CD14-positive monocyte (primary cell): ENCODE data around the gene MTRF1. TPM values are rescaled to one million over a fixed set of nuclear protein-coding genes. Genes with fewer than 3 reads are reported as not detected.

Experiments
- DNase-seq, 3 donors: peaks; one replicate each; pipeline ENCODE4 v3.0.0-alpha.2; 2011 to 2022
- H2AFZ ChIP-seq: 2 replicates; pipeline ENCODE4 v1.6.0; 2012; ENCODE audit warnings: mild to moderate bottlenecking, low read depth, low read length, inconsistent platforms; ENCODE audit not compliant: insufficient read depth, poor library complexity, severe bottlenecking
- H3K27ac ChIP-seq, 2 donors: 1 replicate in 1 of 2; 2 replicates in 1 of 2; pipeline ENCODE4 v1.5.1; 2012 to 2013; ENCODE audit warnings: low read length in 2 of 2, control low read depth in 1 of 2, inconsistent platforms in 1 of 2, low read depth in 1 of 2, mild to moderate bottlenecking in 1 of 2
- H3K27me3 ChIP-seq, 2 donors: one replicate each; pipeline versions ENCODE4 v1.6.0 to v1.6.1; 2011 to 2013; ENCODE audit warnings: low read length in 2 of 2; ENCODE audit not compliant: control insufficient read depth in 2 of 2, insufficient read depth in 2 of 2
- H3K36me3 ChIP-seq, 2 donors: replicated peaks in 1 of 2; 1 replicate in 1 of 2; 2 replicates in 1 of 2; pipeline versions ENCODE4 v1.5.1 to v1.6.1; 2012 to 2013; ENCODE audit warnings: low read length in 2 of 2, control low read depth in 1 of 2, inconsistent platforms in 1 of 2, mild to moderate bottlenecking in 1 of 2; ENCODE audit not compliant: insufficient read depth in 2 of 2, control insufficient read depth in 1 of 2
- H3K4me1 ChIP-seq, 2 donors: 1 replicate in 1 of 2; 2 replicates in 1 of 2; pipeline versions ENCODE4 v1.5.1 to v1.6.1; 2012 to 2013; ENCODE audit warnings: low read length in 2 of 2, control low read depth in 1 of 2, inconsistent platforms in 1 of 2, mild to moderate bottlenecking in 1 of 2, moderate library complexity in 1 of 2; ENCODE audit not compliant: insufficient read depth in 2 of 2, control insufficient read depth in 1 of 2
- H3K4me2 ChIP-seq: replicated peaks from 2 replicates; pipeline ENCODE3; 2012; ENCODE audit warnings: low read length, moderate library complexity, mild to moderate bottlenecking; ENCODE audit not compliant: poor library complexity, severe bottlenecking; ENCODE audit errors: extremely low read depth
- H3K4me3 ChIP-seq, 3 experiments: fragments of 200-600 bp in 1 of 3; sonication (generic) in 1 of 3; replicated peaks in 1 of 3; 1 replicate in 2 of 3; 2 replicates in 1 of 3; pipeline ENCODE4 v1.5.1; 2011 to 2013; ENCODE audit warnings: low read length in 3 of 3, mild to moderate bottlenecking in 3 of 3, control low read depth in 2 of 3, low read depth in 2 of 3, inconsistent platforms in 1 of 3, moderate library complexity in 1 of 3
- H3K79me2 ChIP-seq: 2 replicates; pipeline ENCODE4 v1.6.0; 2012; ENCODE audit warnings: mild to moderate bottlenecking, control low read depth, inconsistent platforms, low read length, moderate library complexity; ENCODE audit not compliant: insufficient read depth
- H3K9ac ChIP-seq: 2 replicates; pipeline ENCODE4 v1.6.0; 2017; ENCODE audit warnings: low read length, mild to moderate bottlenecking; ENCODE audit not compliant: insufficient read depth, poor library complexity, severe bottlenecking
- H3K9me3 ChIP-seq, 2 donors: replicated peaks in 1 of 2; 1 replicate in 1 of 2; 2 replicates in 1 of 2; pipeline versions ENCODE4 v1.5.1 to v1.6.1; 2012 to 2013; ENCODE audit warnings: low read length in 2 of 2, control low read depth in 1 of 2; ENCODE audit not compliant: control insufficient read depth in 1 of 2, insufficient read depth in 1 of 2
- H4K20me1 ChIP-seq: 2 replicates; pipeline ENCODE4 v1.6.0; 2012; ENCODE audit warnings: mild to moderate bottlenecking, low read length, control low read depth, moderate library complexity; ENCODE audit not compliant: insufficient read depth
- H3K27ac Mint-ChIP-seq, 7 donors: one replicate each; pipeline ENCODE4 v1.8.0; 2020; ENCODE audit warnings: mild to moderate bottlenecking in 7 of 7, mixed read lengths in 7 of 7, moderate library complexity in 6 of 7, inconsistent platforms in 2 of 7
- H3K27me3 Mint-ChIP-seq, 3 donors: one replicate each; pipeline ENCODE4 v1.8.0; 2021 to 2022; ENCODE audit warnings: low read depth in 3 of 3, mild to moderate bottlenecking in 3 of 3, mixed read lengths in 3 of 3, moderate library complexity in 3 of 3, inconsistent platforms in 1 of 3
- H3K36me3 Mint-ChIP-seq, 2 donors: one replicate each; pipeline ENCODE4 v1.8.0; 2020; ENCODE audit warnings: mixed read lengths in 2 of 2, inconsistent platforms in 1 of 2, mild to moderate bottlenecking in 1 of 2
- H3K4me1 Mint-ChIP-seq: one replicate; pipeline ENCODE4 v1.8.0; 2020; ENCODE audit warnings: mild to moderate bottlenecking, mixed read lengths
- H3K4me3 Mint-ChIP-seq, 2 donors: one replicate each; pipeline ENCODE4 v1.8.0; 2020; ENCODE audit warnings: mild to moderate bottlenecking in 2 of 2, mixed read lengths in 2 of 2, moderate library complexity in 1 of 2
- H3K9me3 Mint-ChIP-seq, 7 donors: one replicate each; pipeline ENCODE4 v1.8.0; 2020 to 2022; ENCODE audit warnings: mixed read lengths in 7 of 7, mild to moderate bottlenecking in 6 of 7, moderate library complexity in 6 of 7, inconsistent platforms in 2 of 7
- CTCF ChIP-seq: fragments of 200-600 bp; IDR thresholded peaks from one replicate; pipeline ENCODE4 v1.8.0; 2022; ENCODE audit warnings: antibody characterized with exemption, mild to moderate bottlenecking
- WGBS: methylation state at CpG from one replicate; pipeline ENCODE4 v1.1.5; 2013; ENCODE audit warnings: missing lambda C conversion rate; ENCODE audit not compliant: insufficient coverage; 5-methylcytosine and 5-hydroxymethylcytosine counted together
- intact Hi-C, 2 donors: fragments of 100-400 bp; cut with micrococcal nuclease; formaldehyde crosslinking; loops; one replicate each; pipeline versions ENCODE4 v1.15.0 to v1.15.1; 2023
- polyA plus RNA-seq, 3 donors: library from polyadenylated mRNA; depleted of rRNA in 1 of 3; unstranded in 2 of 3; stranded (reverse) in 1 of 3; fragments of 300-500 nt in 2 of 3; fragments of >200 nt in 1 of 3; fragmentation: Illumina TruSeq in 2 of 3; gene quantifications; 1 replicate in 2 of 3; 2 replicates in 1 of 3; pipeline ENCODE4 v1.2.3, GENCODE V29; 2012 to 2021

MTRF1 gene
- polyA plus RNA-seq, 3 donors, result 4.0 to 17.2 (median 6.0) TPM

GRCh38 chr13:41291246-41291645 is 27.9 kb upstream of the MTRF1 start:
- H3K9ac ChIP-seq, result no peak overlapping the region
- 97% methylated on average over 6 of the region's 7 CpGs for WGBS
- no peak overlapping the region for H3K27ac ChIP-seq
- H3K4me2 ChIP-seq, result no peak overlapping the region
- Mint-ChIP-seq H3K4me1 (peaks cover 6% of the 10 kb centered on the region), H3K27me3 (peaks cover 0 to 3% (median 1%) of the 10 kb centered on the region in 3 donors), H3K27ac (no peak overlapping the region), H3K36me3 (no peaks in the 10 kb centered on the region), H3K9me3 (peaks cover 0 to 31% (median 9%) of the 10 kb centered on the region in 7 donors), H3K4me3 (no peak overlapping the region)
- peaks cover 0 to 6% of the 10 kb centered on the region in 2 donors for H3K9me3 ChIP-seq
- H3K36me3 ChIP-seq, result no peaks in the 10 kb centered on the region
- no peak for TF ChIP-seq CTCF
- DNase-seq, result no peak
- peaks cover 0 to 3% of the 10 kb centered on the region in 2 donors for H3K4me1 ChIP-seq
- H3K79me2 ChIP-seq, result no peaks in the 10 kb centered on the region
- no peaks in the 10 kb centered on the region for H4K20me1 ChIP-seq
- H2AFZ ChIP-seq, result no peak overlapping the region
- H3K4me3 ChIP-seq, result no peak overlapping the region
- intact Hi-C loops, result no loop called here
- H3K27me3 ChIP-seq, result no peaks in the 10 kb centered on the region

GRCh38 chr13:41289463-41289881 is 26.1 kb upstream of the MTRF1 start:
- 67% methylated on average over 10 of the region's 10 CpGs for WGBS
- Histone ChIP-seq H3K79me2 (no peaks in the 10 kb centered on the region), H3K9me3 (peaks cover 0 to 6% of the 10 kb centered on the region in 2 donors), H3K9ac (no peak overlapping the region), H3K27me3 (no peaks in the 10 kb centered on the region), H2AFZ (no peak overlapping the region), H3K4me3 (no peak overlapping the region), H3K4me1 (peaks cover 0 to 3% of the 10 kb centered on the region in 2 donors), H3K27ac (no peak overlapping the region), H4K20me1 (no peaks in the 10 kb centered on the region), H3K36me3 (no peaks in the 10 kb centered on the region), H3K4me2 (no peak overlapping the region)
- Mint-ChIP-seq H3K9me3 (peaks cover 0 to 33% (median 9%) of the 10 kb centered on the region in 7 donors), H3K4me3 (peak overlapping the region in 1 of 2 donors; percentile 36), H3K36me3 (no peaks in the 10 kb centered on the region), H3K27me3 (peaks cover 0 to 3% (median 0%) of the 10 kb centered on the region in 3 donors), H3K4me1 (peaks cover 6% of the 10 kb centered on the region), H3K27ac (peak overlapping the region in 4 of 7 donors; percentile 11 to 67 (median 54))
- DNase-seq, result peak; percentile 46 to 53 (median 47)
- intact Hi-C loops, result no loop called here
- TF ChIP-seq CTCF, result no peak
